ENCODE data around the gene RBP3.

RBP3 gene

GRCh38 chr10:47402641-47403301 is 54.6 kb downstream of the RBP3 start (continued):
- TF ChIP-seq ZNF580 (tag by site-specific recombination; IDR thresholded peaks at IDR 0.05) (no peak), ZBTB26 (tag by site-specific recombination; optimal IDR thresholded peaks at IDR 0.05) (no peak), ZBTB48 (tag by site-specific recombination; IDR thresholded peaks at IDR 0.05) (no peak), GLIS2 (tag by site-specific recombination; IDR thresholded peaks at IDR 0.05) (peak; percentile 67), ZBTB20 (tag by site-specific recombination; IDR thresholded peaks at IDR 0.05) (no peak), ZNF311 (tag by site-specific recombination; IDR thresholded peaks at IDR 0.05; ENCODE audit: borderline replicate concordance) (no peak), ZNF175 (tag by site-specific recombination; IDR thresholded peaks at IDR 0.05) (no peak), ZNF664 (tag by site-specific recombination; IDR thresholded peaks at IDR 0.05) (no peak), PRDM4 (tag by site-specific recombination; IDR thresholded peaks at IDR 0.05) (no peak), ZNF449 (tag by site-specific recombination; IDR thresholded peaks at IDR 0.05) (no peak), ZSCAN5A (tag by site-specific recombination; IDR thresholded peaks at IDR 0.05) (no peak), ZNF530 (tag by site-specific recombination; IDR thresholded peaks at IDR 0.05; ENCODE audit: low read depth) (no peak), ZNF837 (tag by site-specific recombination; IDR thresholded peaks at IDR 0.05) (no peak), KLF1 (tag by site-specific recombination; IDR thresholded peaks at IDR 0.05) (no peak), ZNF280C (tag by site-specific recombination; IDR thresholded peaks at IDR 0.05) (no peak), SETDB1 (IDR thresholded peaks at IDR 0.05; ENCODE audit: insufficient read length, low read length) (no peak), ZBTB49 (tag by site-specific recombination; IDR thresholded peaks at IDR 0.05; ENCODE audit: low read depth) (no peak), ZNF629 (tag by site-specific recombination; IDR thresholded peaks at IDR 0.05) (peak; percentile 54; the same call in 1 of the 2 replicates), ZSCAN4 (tag by site-specific recombination; IDR thresholded peaks at IDR 0.05) (peak; percentile 82), ZNF133 (tag by site-specific recombination; IDR thresholded peaks at IDR 0.05) (no peak), FEZF1 (tag by site-specific recombination; IDR thresholded peaks at IDR 0.05) (no peak), KLF8 (tag by site-specific recombination; IDR thresholded peaks at IDR 0.05) (no peak), ZNF148 (tag by site-specific recombination; IDR thresholded peaks at IDR 0.05; ENCODE audit: borderline replicate concordance) (no peak), MYNN (tag by site-specific recombination; IDR thresholded peaks at IDR 0.05; ENCODE audit: borderline replicate concordance) (no peak)

Data from HEK293 (cell line).